Measurements from ENCODE around the gene SUMO3.

SUMO3 gene

GRCh38 chr21:44766014-44766817, 51.6 kb downstream of the SUMO3 start:
- Histone ChIP-seq H3K36me3 (ENCODE audit: control insufficient read depth, low read depth, low read length) (peaks cover 15% of the 10 kb centered on the region), H3K9me3 (ENCODE audit: control insufficient read depth, low read depth, low read length) (no peaks in the 10 kb centered on the region), H3K4me3 (ENCODE audit: low read length) (no peak overlapping the region), H3K27me3 (ENCODE audit: control insufficient read depth, insufficient read depth, low read length) (no peaks in the 10 kb centered on the region), H3K27ac (ENCODE audit: low read length) (no peak overlapping the region), H3K4me1 (ENCODE audit: control insufficient read depth, low read depth, low read length) (peaks cover 20% of the 10 kb centered on the region), H3K9ac (ENCODE audit: low read length) (no peak overlapping the region)

DNA sequence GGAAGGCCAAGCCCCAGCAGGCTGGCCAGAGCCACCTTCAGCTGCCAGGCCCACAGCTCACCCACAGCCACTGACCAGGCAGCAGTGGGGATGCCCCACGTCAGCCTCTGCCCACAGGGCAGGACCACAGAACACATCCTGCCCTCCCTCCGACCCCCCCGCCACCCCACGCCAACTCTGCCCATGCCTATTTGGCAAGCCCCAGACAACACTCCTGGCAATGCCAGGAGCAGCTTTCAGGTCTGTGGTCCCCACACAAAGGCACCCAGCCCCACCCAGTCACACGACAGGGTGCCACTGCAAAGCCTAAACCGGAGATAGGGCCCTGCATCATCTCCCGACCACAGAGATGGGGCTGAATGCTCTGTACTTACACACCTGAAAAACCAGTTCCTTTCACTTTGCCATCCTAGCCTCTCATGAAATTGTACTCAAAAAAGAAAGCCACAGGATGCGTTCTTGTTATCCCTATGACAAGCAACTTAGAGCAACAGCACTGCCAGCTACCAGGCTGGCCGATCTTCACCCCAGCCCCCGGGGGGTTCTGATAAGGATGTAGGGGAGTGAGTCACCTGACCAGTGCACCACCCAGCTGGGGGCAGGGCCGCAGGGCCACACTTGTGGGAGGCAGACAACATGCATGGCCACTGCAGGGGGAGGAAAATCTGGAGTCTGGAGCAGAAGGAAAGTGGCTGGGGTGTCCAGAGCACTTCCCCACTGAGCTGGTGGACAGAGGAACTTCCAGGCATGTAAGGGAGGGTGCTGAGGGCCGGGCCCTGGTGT, 52.4 kb downstream of the SUMO3 start:
- no peaks in the 10 kb centered on the region for H3K9me3 ChIP-seq (ENCODE audit: control insufficient read depth, low read depth, low read length)
- no peak overlapping the region for H3K4me3 ChIP-seq (ENCODE audit: low read length)
- peaks cover 20% of the 10 kb centered on the region for H3K4me1 ChIP-seq (ENCODE audit: control insufficient read depth, low read depth, low read length)
- no peaks in the 10 kb centered on the region for H3K27me3 ChIP-seq (ENCODE audit: control insufficient read depth, insufficient read depth, low read length)
- H3K9ac ChIP-seq (ENCODE audit: low read length): no peak overlapping the region
- peaks cover 7% of the 10 kb centered on the region for H3K36me3 ChIP-seq (ENCODE audit: control insufficient read depth, low read depth, low read length)
- H3K27ac ChIP-seq (ENCODE audit: low read length): no peak overlapping the region

GRCh38 chr21:44764319-44765230, 53.3 kb downstream of the SUMO3 start:
- H3K27ac ChIP-seq (ENCODE audit: low read length): no peak overlapping the region
- peaks cover 20% of the 10 kb centered on the region for H3K4me1 ChIP-seq (ENCODE audit: control insufficient read depth, low read depth, low read length)
- H3K9ac ChIP-seq (ENCODE audit: low read length): no peak overlapping the region
- H3K36me3 ChIP-seq (ENCODE audit: control insufficient read depth, low read depth, low read length): no peaks in the 10 kb centered on the region
- H3K9me3 ChIP-seq (ENCODE audit: control insufficient read depth, low read depth, low read length): no peaks in the 10 kb centered on the region
- no peak overlapping the region for H3K4me3 ChIP-seq (ENCODE audit: low read length)
- H3K27me3 ChIP-seq (ENCODE audit: control insufficient read depth, insufficient read depth, low read length): no peaks in the 10 kb centered on the region

GRCh38 chr21:44763451-44764318, 54.2 kb downstream of the SUMO3 start:
- H3K4me3 ChIP-seq (ENCODE audit: low read length): no peak overlapping the region
- no peak overlapping the region for H3K9ac ChIP-seq (ENCODE audit: low read length)
- H3K9me3 ChIP-seq (ENCODE audit: control insufficient read depth, low read depth, low read length): no peaks in the 10 kb centered on the region
- H3K36me3 ChIP-seq (ENCODE audit: control insufficient read depth, low read depth, low read length): no peaks in the 10 kb centered on the region
- no peak overlapping the region for H3K27ac ChIP-seq (ENCODE audit: low read length)
- H3K4me1 ChIP-seq (ENCODE audit: control insufficient read depth, low read depth, low read length): peaks cover 15% of the 10 kb centered on the region
- no peaks in the 10 kb centered on the region for H3K27me3 ChIP-seq (ENCODE audit: control insufficient read depth, insufficient read depth, low read length)

DNA sequence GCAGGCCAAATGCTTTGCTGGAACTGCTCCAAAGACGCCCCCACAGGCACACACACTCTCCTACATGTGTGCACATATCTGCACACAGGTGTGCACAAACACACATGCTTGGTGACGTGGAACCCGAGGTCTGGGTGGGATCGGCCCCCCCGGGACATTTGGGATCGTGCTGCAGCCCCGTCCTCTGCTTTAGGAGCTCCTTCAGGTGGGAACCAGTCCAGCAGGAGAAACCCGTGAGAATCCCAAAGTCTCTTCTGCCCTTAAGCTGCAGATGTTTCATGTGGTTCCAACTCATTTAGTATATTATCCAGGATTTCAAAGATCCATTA, 54.8 kb downstream of the SUMO3 start:
- no peak overlapping the region for H3K4me3 ChIP-seq (ENCODE audit: low read length)
- H3K9me3 ChIP-seq (ENCODE audit: control insufficient read depth, low read depth, low read length): no peaks in the 10 kb centered on the region
- no peaks in the 10 kb centered on the region for H3K36me3 ChIP-seq (ENCODE audit: control insufficient read depth, low read depth, low read length)
- no peak overlapping the region for H3K9ac ChIP-seq (ENCODE audit: low read length)
- H3K27ac ChIP-seq (ENCODE audit: low read length): no peak overlapping the region
- peaks cover 9% of the 10 kb centered on the region for H3K4me1 ChIP-seq (ENCODE audit: control insufficient read depth, low read depth, low read length)
- H3K27me3 ChIP-seq (ENCODE audit: control insufficient read depth, insufficient read depth, low read length): no peaks in the 10 kb centered on the region

- Histone ChIP-seq H3K27me3 (ENCODE audit: control insufficient read depth, insufficient read depth, low read length) (no peaks in the 10 kb centered on the region), H3K27ac (ENCODE audit: low read length) (no peak overlapping the region), H3K4me3 (ENCODE audit: low read length) (no peak overlapping the region), H3K9me3 (ENCODE audit: control insufficient read depth, low read depth, low read length) (no peaks in the 10 kb centered on the region), H3K4me1 (ENCODE audit: control insufficient read depth, low read depth, low read length) (peaks cover 5% of the 10 kb centered on the region), H3K36me3 (ENCODE audit: control insufficient read depth, low read depth, low read length) (no peaks in the 10 kb centered on the region), H3K9ac (ENCODE audit: low read length) (no peak overlapping the region)
Observed at GRCh38 chr21:44762221-44763049, 55.4 kb downstream of the SUMO3 start.

DNA sequence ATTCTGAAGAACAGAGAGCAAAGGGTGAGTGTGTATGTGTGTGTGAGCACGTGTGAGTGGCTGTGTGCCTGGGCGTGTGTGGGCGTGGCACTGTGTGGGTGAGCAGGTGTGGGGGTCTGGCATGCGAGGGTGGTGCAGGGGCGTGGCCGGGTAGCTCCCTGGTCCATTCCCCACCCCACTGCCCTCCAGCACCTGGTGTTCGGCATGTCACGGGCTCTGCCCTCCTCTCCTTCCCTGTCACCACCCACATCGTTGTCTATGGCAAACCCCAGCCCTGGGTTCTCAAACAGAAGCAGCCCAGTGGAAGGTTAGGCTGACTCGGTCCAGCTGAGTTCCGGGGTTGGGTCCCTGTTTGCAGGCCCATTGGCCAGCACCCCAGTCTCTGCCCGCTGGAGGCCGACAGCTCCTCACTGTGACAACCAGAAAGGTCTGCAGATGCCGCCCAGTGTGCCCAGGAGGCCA, 56.1 kb downstream of the SUMO3 start:
- Histone ChIP-seq H3K36me3 (ENCODE audit: control insufficient read depth, low read depth, low read length) (no peaks in the 10 kb centered on the region), H3K27me3 (ENCODE audit: control insufficient read depth, insufficient read depth, low read length) (no peaks in the 10 kb centered on the region), H3K9ac (ENCODE audit: low read length) (no peak overlapping the region), H3K9me3 (ENCODE audit: control insufficient read depth, low read depth, low read length) (no peaks in the 10 kb centered on the region), H3K4me1 (ENCODE audit: control insufficient read depth, low read depth, low read length) (peaks cover 5% of the 10 kb centered on the region), H3K4me3 (ENCODE audit: low read length) (no peak overlapping the region), H3K27ac (ENCODE audit: low read length) (no peak overlapping the region)

GRCh38 chr21:44761011-44761729, 56.7 kb downstream of the SUMO3 start:
- Histone ChIP-seq H3K4me3 (ENCODE audit: low read length) (no peak overlapping the region), H3K27ac (ENCODE audit: low read length) (no peak overlapping the region), H3K36me3 (ENCODE audit: control insufficient read depth, low read depth, low read length) (no peaks in the 10 kb centered on the region), H3K4me1 (ENCODE audit: control insufficient read depth, low read depth, low read length) (peaks cover 5% of the 10 kb centered on the region), H3K27me3 (ENCODE audit: control insufficient read depth, insufficient read depth, low read length) (no peaks in the 10 kb centered on the region), H3K9ac (ENCODE audit: low read length) (no peak overlapping the region), H3K9me3 (ENCODE audit: control insufficient read depth, low read depth, low read length) (no peaks in the 10 kb centered on the region)

DNA sequence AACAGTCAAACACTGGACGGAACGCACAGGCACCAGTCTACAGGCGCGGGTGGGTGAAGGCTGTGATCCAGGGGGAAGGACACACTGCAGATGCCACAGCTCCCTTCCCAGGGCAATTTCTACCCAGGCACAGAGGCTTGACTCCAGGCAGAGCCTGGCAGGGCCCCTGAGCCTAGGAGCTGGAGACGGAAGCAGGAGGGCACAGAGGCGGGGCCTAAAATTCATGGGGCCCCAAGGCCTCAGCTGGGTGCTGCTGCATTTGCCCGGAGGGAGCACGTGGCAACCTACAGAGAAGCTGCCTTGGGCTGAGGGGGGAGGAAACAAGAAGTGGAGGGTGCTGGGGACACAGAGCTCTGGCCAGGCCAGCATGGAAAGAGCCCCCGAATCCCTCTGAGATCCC, 57.5 kb downstream of the SUMO3 start:
- Histone ChIP-seq H3K4me3 (ENCODE audit: low read length) (no peak overlapping the region), H3K4me1 (ENCODE audit: control insufficient read depth, low read depth, low read length) (peaks cover 1% of the 10 kb centered on the region), H3K27ac (ENCODE audit: low read length) (no peak overlapping the region), H3K9ac (ENCODE audit: low read length) (no peak overlapping the region), H3K36me3 (ENCODE audit: control insufficient read depth, low read depth, low read length) (no peaks in the 10 kb centered on the region), H3K27me3 (ENCODE audit: control insufficient read depth, insufficient read depth, low read length) (no peaks in the 10 kb centered on the region), H3K9me3 (ENCODE audit: control insufficient read depth, low read depth, low read length) (no peaks in the 10 kb centered on the region)
